Body of pancreas (tissue), 4 donors: ENCODE measurements around the gene MAP3K13.
"Not testable (repeated sequence)": the region's sequence is repeated elsewhere in the genome, so short reads cannot be mapped to it uniquely, and the experiment has no call there.

Experiments
- POLR2A ChIP-seq, 3 donors: fragments of 450-650 bp; IDR thresholded peaks; one replicate each; pipeline ENCODE4 v1.6.1; 2016; ENCODE audit warnings: antibody characterized with exemption in 3 of 3, mild to moderate bottlenecking in 2 of 3
- TF ChIP-seq, protein P1 (sequence below), 7 experiments: fragments of 450-650 bp in 4 of 7; fragments of 200-600 bp in 3 of 7; sonication (generic) in 3 of 7; IDR thresholded peaks; one replicate each; pipeline ENCODE4 v1.5.1; 2016 to 2019; ENCODE audit warnings: antibody characterized with exemption in 7 of 7

DNA sequence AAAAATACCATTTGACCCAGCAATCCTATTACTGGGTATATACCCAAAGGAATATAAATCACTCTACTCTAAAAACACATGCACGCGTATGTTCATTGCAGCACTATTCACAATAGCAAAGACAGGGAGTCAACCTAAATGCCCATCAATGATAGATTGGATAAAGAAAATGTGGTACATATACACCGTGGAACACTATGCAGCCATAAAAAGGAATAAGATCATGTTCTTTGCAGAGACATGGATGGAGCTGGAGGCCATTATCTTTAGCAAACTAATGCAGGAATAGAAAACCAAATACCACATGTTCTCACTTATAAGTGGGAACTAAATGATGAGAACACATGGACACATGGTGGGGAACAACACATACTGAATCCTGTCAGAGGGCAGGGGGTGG, 23.6 kb downstream of the MAP3K13 start:
- TF ChIP-seq, protein P1, sequence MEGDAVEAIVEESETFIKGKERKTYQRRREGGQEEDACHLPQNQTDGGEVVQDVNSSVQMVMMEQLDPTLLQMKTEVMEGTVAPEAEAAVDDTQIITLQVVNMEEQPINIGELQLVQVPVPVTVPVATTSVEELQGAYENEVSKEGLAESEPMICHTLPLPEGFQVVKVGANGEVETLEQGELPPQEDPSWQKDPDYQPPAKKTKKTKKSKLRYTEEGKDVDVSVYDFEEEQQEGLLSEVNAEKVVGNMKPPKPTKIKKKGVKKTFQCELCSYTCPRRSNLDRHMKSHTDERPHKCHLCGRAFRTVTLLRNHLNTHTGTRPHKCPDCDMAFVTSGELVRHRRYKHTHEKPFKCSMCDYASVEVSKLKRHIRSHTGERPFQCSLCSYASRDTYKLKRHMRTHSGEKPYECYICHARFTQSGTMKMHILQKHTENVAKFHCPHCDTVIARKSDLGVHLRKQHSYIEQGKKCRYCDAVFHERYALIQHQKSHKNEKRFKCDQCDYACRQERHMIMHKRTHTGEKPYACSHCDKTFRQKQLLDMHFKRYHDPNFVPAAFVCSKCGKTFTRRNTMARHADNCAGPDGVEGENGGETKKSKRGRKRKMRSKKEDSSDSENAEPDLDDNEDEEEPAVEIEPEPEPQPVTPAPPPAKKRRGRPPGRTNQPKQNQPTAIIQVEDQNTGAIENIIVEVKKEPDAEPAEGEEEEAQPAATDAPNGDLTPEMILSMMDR (IDR thresholded peaks at IDR 0.05) = not testable (repeated sequence)
- TF ChIP-seq POLR2A (IDR thresholded peaks at IDR 0.05) = not testable (repeated sequence)
